ENCODE data around the gene ZNF597.

The ZNF597 gene

DNA sequence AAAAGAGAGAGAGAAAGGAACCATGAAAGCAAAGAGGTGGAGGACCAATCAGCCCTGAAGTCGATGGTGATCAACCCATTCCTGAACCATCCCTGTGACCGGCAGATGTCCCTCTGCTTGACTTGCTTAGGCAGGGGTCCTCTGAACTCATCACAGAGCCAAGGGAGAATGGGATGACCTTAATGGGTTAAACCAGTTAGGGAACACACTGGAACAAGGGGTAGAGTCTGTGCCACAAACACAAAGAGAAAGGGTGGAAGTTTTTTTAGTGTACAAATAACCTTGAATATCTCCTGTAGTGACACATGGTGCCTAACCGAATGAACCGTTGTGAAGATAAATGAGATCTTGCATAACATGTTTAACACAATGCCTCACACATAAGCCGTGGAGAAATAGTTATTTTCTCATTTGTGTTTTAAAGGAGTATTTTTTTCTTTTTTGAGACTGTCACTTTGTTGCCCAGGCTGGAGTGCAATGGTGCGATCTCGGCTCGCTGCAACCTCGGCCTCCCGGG, 11.4 kb upstream of the ZNF597 start:
- DNase-seq (ENCODE audit: low read depth) = no peak

DNA sequence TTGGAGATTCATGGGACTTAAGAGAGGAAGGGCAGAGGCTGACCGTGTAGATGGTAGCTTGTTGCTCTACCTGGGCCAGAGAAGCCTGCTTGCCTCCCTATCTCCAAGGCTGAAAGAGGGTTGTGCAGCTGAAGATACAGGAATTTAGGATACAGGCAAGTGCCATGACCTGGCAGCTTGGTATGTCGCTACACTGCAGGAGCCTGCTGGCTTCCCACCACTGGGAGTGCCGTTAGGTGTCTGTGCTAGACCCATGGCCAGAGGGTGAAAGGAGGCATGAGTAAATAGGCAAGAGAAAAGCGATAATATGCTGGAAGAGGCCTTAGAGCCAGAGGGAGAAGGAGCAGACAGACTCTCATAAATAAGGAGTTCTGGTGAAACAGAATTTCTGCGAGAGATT, 10.8 kb upstream of the ZNF597 start:
- DNase-seq (ENCODE audit: low read depth) = no peak

DNA sequence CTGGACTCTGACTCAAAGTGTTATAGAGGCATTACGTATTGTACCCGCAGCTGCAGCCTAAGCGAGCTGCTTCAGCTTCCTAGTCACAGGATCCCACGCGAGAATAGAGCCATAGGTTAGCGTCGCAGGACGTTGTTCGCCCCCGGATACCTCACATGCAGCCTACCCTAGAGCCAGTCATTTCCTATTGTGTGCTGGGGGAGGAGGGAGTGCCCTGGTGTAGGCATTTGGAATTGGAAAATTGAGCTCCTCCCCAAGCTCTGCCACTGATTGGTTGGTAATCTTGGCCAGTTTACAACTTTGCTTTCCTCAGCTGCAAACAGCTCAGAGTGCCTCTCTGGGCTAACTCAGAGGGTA, 706 bp upstream of the ZNF597 start:
- DNase-seq (ENCODE audit: low read depth) = peak; percentile 64

DNA sequence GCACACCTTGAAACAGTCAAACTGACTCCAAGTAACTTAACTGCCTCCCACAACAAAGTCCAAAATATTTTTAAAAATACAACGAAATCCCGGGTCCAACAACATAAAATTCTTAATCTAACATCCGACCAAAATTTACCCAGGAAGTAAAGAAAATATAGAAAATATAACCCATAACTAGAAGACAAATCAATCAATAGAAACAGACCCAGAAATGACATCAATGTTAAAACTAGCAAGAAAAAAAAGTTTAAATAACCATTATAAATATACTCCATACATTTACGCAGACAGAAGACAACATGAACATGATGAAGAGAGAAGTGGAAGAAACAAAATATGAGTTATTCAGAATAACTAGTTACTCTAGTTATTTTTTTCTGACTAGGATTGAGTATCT, 3.7 kb downstream of the ZNF597 start:
- DNase-seq (ENCODE audit: low read depth) = no peak

DNA sequence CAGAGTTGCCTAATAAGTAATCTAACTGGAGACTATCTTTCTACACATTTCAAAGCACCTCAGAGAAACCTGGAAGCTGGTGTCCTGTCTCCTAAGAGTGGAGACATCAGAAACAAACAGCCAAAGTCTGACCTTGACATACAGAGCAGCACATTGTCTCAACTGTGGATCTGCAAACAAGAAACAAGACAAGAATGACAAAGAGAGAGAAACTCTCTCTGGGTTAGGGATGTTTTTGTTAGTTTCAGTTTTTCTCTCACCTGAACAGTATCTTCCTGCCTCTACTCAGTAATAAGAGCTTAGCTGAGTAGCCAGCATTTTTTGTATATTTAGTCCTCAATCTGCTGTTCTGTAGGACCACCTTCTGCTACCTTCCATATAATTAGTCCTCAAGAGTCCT, 8.9 kb downstream of the ZNF597 start:
- no peak for DNase-seq (ENCODE audit: low read depth)

DNA sequence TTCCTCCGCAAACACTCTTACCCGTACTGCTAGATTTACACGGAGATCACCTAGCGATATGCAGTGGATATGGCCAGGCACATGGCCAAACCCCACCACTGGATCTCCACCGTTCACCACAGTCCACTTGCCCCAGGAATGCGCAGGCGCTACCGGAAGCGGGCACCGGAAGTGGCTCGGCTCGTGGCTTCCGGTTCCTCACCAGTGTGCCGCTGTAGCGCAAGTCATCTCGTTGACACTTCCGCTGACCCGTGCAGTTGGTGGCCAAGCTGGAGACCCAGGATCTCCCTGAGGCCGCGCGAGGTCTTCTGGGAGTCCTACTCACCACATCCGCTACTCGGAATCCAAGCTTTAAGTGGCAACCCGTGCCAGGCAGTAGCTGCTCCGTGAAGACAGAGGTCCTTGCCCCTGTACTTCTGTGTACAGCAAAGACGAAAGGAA, 11.5 kb downstream of the ZNF597 start:
- peak; percentile 14 for DNase-seq (ENCODE audit: low read depth)

DNA sequence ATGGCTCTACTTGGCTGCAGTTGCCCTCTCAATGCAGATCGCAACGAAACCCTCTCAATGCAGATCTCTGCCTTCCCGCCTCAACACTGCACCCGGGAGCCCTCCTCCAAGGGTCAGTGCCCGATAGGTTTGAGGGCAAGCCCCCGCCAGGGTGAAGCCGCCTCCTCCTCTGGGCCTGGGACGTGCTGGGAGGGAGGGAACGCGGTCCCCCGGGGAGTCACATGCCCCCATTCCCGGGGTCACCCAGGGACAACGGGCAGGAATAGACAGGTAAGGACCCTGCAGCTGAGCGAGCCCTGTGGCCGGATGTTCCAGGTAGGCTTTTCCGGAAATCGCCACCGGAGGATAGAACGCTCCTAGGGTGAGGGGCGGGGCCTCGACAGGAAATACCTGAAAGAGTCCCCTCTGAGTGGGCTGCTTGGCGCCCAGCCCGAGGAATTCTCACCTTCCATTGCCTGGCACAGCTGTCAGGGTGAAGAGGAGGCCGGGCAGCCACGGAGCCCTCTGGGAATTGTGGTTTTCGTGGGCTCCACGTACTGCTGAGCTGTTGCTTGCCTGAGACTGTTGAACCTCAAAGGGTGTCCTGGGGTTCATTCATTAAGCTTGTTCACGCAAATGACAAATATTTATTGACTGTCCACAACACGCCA, 29.4 kb downstream of the ZNF597 start:
- DNase-seq (ENCODE audit: low read depth) = no peak

DNA sequence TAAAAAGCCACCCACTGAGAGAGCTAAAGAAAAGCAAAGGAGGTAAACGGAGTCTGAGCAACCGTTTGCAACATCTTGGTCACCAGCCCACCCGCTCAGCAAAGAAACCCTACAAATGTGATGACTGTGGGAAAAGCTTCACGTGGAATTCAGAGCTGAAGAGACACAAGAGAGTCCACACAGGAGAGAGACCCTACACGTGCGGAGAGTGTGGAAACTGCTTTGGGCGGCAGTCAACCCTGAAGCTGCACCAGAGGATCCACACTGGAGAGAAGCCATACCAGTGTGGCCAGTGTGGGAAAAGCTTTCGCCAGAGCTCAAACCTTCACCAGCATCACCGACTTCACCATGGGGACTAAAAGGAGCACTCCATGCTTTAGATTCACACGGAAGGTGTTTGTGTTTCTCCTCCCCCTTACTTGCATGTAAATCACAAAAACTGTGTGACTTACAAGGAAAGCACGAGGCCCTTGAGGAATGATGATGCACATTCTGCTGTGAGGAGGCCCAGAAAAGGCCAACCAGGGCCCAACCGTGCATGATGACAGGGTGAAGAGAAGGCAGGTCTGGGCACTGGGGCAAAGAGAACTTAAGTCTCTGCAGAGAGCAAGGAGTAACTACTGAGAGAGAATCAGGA, 34.6 kb downstream of the ZNF597 start:
- DNase-seq (ENCODE audit: low read depth) = no peak

DNA sequence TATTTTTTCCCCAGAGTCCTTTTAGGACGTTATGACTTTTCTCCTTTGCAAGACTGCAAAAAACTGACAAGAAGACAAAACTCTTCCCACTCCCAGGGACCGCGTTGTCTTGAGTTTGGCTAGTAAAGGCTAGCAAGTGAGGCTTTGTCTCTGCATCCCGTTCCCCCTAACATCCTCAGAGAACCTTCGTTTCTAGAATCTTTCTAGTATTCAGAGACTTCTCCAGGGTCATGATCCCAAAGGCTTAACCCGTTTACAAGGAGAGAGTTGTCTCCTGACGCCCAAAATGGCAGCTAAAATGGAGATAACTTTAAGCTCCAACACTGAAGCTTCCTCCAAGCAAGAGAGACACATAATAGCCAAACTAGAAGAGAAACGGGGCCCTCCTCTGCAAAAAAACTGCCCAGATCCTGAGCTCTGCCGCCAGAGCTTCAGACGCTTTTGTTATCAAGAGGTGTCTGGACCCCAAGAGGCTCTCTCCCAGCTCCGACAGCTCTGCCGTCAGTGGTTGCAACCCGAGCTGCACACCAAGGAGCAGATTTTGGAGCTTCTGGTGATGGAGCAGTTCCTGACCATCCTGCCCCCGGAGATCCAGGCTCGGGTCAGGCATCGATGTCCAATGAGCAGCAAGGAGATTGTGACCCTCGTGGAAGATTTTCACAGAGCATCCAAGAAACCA, 41.4 kb downstream of the ZNF597 start:
- peak; percentile 6 for DNase-seq (ENCODE audit: low read depth)

DNA sequence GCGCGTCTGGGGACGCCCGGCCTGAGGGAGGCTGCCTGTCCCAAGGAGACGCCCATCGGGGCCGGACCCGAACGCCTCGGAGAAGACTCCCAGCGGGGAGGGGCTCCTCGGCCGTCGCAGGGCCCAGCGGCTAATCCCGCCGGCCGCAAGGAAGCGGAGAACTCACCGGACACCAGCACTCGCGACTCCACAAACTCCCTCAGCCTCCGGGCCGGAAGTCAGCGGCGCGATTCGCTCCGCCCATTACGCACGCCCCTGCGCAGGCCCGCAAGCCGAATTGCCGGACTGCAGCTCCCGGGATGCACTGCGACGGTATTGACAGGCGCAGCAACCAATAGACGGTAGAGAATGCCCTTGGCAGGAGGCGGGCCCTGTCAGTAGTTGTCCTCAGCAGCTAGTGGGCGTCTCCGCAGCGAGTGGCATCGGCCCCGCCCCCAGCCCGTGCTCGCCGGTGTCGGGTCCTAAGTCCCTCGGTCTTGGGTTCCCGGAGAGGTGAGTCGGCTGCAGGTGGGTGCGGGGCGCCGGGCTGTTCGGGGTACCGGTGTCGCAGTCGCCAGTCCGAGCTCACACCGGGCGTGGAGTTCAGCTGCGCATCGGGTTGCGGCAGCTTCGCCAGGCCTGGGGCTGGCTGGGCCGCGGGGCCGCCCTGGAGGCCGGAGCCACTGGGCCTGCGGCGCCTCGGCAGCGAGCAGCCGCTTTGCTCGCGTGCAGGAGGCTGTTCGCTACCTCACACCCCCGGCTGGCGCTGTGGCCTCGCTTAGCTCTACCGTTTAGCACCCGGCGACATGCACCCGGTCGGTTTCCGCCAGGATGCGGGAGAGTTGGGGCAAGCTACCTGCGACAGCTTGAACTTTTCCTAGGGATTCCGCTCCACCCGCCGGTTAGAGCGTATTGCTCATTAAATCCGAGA, 42.3 kb downstream of the ZNF597 start, which contains the start of the genes ZNF174 and ZSCAN32:
Gene ZNF174 (plus strand): TSS at position 437 of the 910 bp plus-strand sequence. CDS start 790 bp downstream, outside the sequence.
Gene ZSCAN32 (minus strand): TSS at position 226 of the 910 bp plus-strand sequence. CDS start 3,447 bp downstream, outside the sequence.
- DNase-seq (ENCODE audit: low read depth) = peak; percentile 98

DNA sequence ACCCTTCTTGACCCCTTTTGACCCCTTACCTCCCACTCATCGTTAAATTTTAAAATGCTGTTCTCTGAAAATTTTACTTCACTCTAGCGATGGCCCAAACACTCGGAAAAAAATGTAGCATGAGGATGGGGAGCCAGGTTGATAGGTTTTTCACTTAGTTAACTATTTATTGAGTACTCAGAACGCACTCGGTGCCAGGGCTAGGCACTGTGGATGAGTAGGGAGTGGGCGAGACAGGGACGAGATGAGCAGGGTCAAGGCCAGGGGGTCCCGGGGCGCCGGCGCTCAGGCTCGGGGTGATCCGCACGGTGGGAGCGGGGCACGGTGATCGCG, 42.9 kb downstream of the ZNF597 start:
- DNase-seq (ENCODE audit: low read depth) = no peak

DNA sequence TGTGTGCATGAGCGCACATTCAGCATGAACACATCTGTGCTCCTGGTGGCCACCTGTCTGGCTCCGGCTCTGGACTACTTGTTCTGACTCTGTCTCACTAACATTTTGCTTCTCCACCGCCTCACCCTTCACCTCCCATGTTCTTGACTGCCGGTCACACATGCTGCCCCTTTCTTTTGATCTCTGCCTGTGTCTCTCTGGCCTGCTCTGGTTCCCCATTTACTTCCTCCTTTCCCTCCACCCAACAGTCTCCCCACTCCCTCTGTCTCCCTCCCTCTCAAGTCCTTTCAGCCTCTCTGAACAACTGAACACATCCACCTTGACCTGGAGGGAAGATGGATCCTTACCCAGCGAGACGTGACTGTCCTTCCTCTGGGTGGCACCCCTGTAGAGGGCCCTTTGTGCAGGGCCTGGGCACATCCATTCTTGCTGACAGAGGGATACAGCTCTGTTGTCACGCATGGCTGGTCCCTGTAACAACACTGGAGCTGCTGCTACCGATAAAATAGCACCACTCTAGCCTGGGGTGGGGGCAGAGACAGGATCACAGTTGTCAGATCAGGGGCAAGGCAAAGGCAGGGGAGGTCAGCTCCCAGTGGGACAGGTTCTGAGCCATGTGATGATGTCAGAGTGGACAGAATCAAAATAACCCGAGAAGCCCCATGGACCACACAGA, 53.5 kb downstream of the ZNF597 start:
- DNase-seq (ENCODE audit: low read depth) = no peak

DNA sequence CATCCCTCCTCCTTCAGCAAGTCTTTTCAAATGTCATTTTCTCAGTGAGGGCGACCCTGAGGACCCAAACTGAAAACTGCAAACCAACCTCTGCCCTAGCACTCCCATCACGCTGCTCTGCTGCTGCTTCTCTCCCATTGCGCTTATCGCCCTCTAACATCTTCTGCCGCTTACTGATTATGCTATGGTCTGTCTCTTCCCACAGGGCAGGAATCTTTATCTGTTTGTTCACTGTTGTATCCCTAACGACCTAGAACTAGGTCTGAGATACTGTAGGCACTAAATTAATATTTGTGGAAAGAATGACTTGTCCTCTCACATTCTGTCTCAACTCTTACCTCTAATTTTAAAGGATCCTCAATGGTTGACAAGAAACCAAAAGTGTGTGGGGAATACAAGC, 55.0 kb downstream of the ZNF597 start:
- DNase-seq (ENCODE audit: low read depth) = no peak

DNA sequence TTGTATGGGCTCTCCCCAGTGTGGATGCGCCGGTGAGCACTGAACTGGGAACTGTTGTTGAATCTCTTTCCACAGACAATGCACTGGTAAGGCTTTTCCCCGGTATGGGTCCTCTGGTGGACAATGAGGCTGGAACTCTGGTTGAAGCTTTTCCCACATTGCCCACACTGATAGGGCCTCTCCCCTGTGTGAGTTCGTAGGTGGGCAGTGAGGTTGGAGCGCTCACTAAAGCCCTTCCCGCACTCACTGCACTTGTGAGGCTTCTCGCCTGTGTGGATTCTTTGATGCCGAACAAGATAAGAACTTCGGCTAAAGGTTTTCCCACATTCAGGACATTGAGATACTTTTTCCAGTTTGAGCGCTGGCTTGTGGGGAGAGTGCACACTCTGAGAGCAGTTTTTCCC, 60.3 kb downstream of the ZNF597 start:
- no peak for DNase-seq (ENCODE audit: low read depth)
